Amygdala (tissue), 56 donors: Measurements from ENCODE around the gene SPHK2.
A peak's percentile ranks its signal among the peaks of the same experiment; 100 is the strongest.
"Not testable (repeated sequence)": the region's sequence is repeated elsewhere in the genome, so short reads cannot be mapped to it uniquely, and the experiment has no call there.

Source experiments
- DNase-seq, 56 donors: peaks; one replicate each; lab custom pipeline; 2025; lab: John Stamatoyannopoulos, UW

Gene SPHK2

DNA sequence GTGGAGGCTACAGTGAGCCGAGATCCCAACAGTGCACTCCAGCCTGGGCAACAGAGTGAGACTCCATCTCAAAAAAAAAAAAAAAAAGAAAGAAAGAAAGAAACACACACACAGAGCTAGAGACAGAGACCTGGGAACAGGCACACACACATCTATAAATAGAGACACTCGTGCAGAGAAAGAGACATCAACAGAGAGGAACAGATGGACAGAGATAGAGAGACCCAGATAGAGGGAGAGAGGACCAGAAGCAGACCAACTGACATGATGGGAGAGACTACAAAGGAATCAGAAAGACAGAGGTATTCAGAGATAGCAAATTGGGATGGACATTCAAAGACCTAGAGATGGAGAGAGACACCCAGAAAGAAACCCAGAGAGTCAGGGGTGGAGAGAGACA, 28.8 kb downstream of the SPHK2 start:
- DNase-seq: no peak

DNA sequence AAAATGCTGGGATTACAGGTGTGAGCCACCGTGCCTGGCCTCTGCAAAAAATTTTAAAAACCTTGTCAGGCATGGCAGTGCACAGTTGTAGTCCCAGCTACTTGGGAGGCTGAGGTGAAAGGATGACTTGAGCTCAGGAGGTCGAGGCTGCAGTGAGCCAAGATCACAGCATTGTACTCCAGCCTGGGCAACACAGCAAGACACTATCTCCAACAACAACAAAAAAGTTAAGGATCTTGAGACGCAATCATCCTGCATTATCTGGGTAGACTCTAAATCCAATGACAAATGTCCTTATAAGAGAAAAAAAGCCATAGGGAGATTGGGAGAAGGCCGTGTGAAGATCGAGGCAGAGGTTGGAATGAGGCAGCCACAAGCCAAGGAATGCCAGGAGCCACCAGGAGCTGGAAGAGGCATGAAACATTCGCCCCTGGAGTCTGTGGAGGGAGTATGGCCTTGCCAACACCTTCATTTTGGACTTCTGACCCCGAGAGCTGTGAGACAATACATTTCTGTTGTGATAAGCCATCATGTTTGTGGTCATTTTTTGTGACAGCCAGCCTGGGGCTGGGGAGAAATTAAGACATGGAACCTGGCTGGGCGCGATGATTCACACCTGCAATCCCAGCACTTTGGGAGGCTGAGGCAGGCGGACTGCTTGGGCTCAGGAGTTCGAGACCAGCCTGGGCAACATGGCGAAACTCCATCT, 31.8 kb downstream of the SPHK2 start:
- no peak for DNase-seq

DNA sequence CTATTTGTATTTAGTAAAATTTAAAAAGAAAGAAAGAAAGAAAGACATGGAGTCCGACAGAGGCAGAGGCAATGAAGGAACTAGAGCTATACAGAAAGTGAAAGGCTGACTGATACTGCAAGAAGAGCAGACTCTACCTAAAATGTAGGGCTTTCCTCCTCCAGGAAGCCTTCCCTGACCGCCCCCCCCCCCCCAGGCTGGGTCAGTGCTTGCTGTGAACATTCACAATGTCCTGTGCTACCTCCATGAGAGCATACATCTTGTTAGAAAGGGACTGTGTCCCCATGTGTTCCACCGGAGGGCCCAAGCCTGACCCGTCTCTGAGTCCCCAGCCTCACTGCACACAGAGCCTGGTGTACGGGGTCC, 32.4 kb downstream of the SPHK2 start:
- DNase-seq: no peak

DNA sequence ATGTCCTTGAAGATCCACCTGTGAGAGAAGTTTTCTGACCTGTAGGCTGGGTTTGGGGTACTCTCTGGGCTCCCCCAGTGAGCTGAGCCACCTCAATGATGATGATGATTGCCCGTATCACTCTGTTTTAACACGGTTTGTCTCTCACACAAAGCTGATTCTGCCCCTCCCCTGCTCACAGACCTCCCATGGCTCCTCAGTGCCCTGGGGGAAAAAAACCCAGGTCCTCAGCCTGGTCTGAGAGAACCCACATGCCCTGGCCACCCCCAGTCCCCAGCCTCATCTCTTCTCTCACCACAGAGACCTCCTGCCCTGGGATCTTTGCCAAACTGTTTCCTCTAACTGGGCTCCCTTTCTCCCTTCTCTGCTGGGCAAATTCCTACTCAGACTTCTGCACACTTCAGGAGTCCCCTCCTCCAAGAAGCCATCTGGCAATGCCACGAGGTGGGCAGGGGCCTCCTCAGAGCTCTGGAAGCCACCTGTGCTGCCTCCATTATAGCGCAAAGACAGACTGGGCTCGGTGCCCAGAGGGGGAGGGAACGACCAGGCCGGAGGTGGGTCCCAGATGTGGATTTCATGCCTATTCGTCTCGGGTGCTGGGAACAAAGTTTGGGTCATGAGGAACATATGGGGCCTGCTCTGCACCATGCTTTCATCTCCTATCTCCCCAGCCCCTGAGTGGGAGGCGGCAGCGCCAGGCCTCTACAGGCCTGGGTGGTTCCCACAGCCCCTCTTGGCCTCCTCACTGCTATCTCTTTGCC, 35.2 kb downstream of the SPHK2 start:
- no peak for DNase-seq

DNA sequence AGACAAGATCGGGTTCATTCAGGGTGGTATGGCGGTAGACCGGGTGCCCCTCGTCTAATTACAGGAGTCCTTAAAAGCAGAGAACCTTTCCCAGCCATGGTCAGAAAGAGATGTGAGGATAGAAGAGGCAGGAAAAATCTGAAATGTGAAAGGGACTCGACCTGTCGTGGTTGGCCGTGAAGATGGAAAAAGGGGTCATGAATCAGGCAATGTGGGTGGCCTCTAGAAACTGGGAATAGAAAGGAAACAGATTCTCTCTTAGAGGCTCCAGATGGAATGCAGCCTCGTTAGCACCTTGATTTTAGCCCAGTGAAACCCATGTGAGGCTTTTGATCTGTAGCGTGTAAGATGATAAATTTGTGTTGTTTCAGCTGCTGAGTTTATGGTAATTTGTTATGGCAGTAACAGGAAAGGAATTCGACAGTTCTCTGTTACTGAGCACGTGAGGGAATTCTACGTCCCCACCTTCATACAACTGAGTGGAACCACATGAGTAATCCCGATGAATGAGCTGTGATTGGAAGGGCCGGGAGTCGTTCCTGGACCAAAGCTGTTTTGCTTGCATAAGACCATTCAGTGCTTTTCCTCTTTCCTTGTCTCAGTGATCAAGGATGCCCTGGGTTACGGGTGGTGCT, 37.7 kb downstream of the SPHK2 start:
- DNase-seq: no peak

DNA sequence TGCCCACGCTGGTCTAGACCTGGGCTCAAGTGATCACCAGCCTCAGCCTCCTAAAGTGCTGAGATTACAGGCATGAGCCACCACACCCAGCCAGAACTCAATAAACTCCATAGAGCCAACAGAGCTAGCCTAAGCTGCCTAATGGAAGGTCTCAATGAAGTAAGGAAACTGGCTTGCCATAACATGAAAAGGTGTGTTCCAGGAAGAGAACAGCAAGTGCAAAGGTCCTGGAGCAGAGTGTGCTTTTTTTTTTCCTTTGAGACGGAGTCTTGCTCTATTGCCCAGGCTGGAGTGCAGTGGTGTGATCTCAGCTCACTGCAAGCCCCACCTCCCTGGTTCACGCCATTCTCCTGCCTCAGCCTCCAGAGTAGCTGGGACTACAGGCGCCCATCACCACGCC, 38.5 kb downstream of the SPHK2 start:
- DNase-seq: not testable (repeated sequence)

DNA sequence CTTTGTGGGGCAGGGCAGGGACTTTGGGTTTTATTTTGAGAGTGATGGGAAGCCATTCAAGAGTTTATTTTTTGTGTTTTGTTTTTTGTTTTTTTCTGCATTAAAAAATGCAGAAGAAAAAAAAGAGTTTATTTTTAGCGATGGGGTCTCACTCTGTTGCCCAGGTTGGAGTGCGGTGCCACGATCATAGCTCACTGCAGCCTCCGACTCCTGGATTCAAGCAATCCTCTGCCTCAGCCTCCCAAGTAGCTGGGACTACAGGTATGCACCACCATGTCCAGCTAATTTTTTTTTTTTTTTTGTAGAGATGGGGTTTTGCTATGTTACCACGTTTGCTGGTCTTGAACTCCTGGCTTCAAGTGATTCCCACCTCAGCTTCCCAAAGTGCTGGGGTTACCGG, 39.2 kb downstream of the SPHK2 start:
- DNase-seq: no peak

DNA sequence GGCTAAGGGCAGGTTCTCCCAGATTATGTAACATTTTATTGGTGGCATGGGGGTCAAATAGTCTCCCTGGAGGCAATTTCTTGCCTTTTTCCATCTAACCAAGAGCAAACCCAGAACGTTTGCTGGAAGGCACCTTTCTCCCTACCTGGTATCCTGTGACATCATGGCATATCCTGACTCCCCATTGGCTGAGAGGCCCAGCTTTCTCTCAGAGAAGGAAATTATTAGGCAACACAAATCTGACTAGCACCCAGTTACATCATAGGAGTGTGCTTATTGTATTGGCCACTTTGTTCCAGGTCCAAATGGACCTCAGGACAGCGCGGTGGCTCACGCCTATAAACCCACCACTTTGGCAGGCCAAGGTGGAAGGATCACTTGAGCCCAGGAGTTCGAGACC, 40.5 kb downstream of the SPHK2 start:
- DNase-seq: peak in 7 of 56 donors; percentile 7 to 22 (median 12)

DNA sequence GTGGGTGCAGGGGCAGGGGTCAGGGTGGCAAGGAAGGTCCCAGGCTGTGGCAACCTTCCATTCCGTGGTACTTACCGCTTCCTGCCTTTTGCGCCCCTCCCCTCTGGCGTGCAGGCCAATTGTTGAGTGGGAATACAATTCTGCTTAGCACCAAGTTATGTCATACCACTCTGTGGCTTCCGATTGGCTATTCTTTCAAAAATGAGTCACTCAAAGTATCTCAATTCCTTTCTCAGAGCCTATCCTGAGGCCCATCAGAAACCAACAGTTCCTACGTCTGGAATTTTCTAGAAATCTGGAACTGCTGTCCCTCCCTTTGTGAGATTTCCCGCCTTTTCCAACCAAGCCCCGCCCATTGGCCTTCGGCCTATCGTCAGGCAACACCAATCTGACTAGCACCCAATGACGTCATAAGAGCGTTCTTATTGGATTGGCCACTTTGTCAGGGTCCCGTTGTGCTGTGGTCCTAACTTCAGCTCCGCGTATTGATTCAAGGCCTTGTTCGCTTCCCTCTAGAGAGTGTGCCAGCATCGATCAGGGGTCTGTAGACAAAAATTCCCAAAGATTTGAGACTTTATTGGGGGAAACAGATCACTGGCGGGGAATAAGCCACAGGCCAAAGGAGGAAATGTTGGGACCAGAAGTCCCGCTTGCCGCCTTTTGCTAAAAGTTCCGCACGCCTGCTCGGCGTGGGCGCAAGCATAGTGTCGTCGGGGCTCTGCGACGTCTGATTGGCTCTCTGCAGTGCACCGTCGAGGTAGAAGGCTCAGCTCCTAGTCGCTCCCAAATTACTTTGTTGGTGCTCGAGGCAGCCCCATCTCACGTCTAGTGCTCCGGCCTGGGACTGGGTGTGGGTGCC, 41.8 kb downstream of the SPHK2 start:
- DNase-seq: peak in 50 of 56 donors; percentile 20 to 95 (median 64)

DNA sequence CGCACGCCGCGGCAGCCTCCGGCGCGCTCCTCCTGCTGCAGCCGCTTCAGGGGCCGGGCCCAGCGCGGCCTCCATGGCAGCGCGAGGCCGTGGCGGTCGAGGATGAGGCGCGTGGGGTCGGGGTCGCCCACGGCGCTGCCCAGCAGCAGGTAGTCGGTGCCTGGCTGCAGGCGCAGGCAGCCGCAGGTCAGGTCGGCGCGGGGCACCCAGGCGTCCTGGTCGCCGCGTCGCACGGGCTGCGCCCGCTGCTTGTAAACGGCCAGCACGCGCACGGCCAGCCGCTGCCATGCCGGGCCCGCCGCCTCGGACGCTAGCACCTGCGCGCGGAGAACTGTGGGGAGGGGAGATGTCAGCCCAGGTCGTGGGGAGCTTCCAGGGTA, 42.4 kb downstream of the SPHK2 start:
- no peak for DNase-seq

DNA sequence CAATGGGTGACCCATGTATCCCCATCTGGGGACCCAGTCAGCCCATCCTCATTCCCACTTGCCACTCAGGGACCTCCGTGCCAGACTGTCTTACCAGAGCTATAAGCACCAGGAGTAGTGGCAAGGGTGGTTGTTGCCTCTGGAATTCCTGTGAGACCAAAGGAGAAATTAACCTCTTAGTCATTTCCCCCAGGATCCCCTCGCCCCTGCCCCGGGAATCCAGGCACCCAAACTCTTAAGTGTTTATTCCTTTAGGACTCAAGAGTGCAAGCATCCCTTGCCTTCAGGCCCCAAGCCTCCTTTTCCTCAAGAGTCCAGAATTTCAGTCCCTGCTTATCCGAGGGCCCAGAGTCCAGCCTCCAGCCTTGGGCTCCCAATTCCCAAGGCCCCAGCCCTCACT, 44.4 kb downstream of the SPHK2 start:
- no peak for DNase-seq

DNA sequence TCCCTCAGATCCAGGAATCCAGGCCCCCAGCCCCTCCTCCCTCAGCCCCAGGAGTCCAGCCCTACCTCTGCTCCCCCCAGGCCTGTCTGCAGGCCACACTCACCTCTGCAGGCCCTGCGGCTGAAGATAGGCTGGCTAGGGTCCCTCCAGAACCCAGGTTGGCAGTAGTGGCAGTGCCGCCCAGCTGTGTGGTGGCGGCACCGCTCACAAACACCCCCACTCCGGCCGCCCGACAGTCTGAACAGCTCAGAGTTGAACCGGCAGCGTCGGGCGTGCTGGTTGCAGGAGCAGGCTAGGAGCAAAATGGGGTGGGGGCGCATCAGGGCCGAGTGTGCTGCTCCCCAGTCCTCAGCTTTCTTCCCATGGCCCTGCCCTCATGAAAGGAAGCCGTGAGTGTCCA, 45.2 kb downstream of the SPHK2 start:
- no peak for DNase-seq

DNA sequence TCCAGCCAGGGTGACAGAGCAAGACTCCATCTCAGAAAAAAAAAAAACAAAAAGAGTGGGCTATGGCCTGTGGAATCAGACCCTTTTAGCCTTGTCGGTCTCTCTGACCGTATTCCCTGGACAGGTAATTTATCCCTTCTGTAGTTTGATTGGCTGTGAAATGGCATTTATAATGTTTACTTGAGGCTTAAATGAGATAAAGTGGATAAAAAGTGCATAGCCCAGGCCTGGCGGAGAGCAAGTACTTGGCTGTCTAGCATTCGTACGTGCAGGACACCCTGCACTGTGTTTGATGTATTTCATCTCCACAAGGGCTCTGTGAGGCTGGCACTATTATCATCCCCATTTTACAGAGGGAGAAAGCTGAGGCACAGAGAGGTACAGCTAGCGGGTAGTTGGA, 46.5 kb downstream of the SPHK2 start:
- no peak for DNase-seq

DNA sequence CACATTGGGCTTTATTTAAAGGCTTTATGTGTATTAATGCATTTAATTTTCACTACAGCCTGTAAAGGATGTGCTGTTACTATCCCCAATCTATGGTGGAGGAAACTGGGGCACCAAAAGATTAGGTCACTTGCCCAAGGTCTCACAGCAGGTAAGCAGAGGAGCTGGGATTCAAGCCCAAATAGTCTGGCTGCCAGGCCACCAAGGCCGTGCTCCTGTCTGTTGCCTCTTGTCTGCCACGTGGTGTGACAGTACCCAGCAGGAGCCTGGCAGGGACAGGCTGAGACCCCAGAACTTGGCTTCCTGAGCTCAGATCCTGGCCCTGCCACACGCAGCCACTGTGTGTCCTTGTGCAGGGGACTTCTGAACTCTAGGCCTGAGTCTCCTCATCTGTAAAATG, 49.0 kb downstream of the SPHK2 start:
- no peak for DNase-seq

DNA sequence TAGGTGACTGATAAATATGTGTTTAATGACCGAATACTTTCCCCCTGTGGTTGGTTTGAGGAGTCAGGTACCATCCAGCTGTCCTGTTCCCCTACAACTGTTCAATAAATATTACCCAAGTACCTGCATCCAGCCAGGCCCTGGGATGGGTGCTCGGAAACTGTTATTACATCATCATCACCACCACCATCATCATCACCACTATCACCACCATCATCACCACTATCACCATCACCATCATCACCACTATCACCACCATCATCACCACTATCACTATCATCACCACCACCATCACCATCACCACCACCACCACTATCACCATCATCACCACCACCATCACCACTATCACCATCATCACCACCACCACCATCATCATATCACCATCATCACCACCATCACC, 49.5 kb downstream of the SPHK2 start:
- no peak for DNase-seq

DNA sequence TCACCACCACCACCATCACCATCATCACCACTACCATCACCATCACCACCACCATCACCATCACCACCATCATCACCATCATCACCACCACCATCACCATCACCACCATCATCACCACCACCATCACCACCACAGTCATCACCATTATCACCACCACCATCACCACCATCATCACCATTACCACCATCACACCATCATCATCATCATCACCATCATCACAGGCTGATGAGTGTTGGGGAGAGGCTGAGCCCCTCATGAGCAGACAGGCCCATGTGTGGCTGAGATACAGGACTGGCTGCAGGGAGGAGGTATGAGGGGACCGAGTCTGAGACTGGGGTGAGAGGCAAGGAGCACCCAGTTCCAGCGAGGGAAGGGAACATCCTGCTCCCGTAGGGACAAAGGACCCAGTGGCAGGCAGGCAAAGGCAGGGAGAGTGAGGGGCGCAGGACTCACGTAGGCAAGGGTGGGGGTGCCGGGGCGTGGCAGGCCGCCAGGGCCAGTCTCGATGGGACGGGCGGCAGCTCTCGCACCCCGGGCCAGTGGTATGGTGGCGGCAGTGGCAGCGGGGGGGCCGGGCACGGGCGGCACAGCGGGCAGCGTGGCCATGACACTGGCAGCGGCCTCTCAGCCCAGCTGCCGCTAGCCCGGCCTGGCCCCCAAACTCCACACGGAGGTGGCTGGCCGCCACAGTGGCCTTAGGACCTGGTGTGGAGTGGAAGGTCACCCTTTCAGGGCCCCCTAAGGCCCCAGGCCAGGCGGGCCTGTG, 50.8 kb downstream of the SPHK2 start:
- no peak for DNase-seq

DNA sequence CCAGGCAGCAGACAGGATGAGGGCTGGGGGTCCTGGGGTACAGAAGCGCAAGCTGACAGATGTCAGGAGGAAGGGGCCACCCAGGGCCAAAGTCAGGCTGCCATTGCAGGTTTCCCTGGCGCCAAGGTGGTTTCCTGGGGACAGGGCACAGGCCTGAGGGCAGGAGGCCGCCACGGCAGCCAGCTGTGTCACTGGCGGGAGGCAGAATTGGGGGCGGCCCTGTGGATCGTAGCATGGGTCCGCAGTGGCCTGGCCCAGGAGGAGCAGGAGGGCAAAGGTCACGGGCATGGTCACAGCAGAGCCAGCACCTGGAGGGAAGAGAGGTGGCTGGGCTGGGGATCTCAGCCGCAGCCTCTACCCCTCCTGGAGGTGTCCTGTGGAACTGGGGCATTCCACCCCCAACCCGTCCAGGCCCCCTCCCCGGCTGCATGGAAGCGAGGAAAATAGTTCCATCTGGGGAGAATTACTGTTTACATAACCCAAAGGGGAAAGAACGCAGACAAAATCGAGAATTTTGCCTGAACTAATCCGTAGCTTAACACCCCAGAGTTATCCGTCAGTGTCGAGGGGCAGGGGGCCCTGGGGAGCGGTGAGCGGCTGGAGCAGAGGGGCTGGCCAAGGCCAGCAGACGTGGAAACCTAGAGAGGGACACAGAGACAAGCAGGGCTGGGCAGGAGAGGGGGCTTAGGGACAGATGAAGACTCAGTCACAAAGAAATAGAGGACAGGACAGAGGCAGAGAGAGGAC, 51.6 kb downstream of the SPHK2 start:
- DNase-seq: no peak

DNA sequence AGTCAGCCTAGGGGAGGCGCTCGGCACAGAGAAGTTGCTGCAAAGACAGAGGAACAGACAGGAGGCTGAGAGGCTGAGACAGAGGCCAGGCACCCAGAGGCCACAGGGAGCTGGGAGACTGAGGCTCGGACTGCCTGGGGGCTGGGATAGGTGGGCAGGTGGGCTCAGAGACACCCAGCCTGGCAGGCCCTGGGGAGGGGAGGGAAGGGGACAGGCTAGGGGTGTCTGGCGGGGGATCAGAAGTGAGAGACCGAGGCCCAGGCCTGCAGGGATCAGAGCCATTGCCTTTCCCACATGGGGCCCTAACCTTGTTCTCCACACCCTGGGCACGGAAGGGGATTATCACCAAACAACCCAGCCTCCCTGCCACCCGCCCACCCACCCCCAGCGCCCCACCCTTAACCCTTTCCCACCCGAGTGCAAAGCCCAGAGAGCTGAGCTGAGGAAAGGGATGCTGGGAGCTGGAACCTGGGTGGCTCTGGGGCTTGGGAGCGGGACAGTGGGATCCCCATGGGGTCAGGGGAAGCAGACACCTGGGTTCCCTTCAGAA, 52.2 kb downstream of the SPHK2 start:
- DNase-seq: no peak

DNA sequence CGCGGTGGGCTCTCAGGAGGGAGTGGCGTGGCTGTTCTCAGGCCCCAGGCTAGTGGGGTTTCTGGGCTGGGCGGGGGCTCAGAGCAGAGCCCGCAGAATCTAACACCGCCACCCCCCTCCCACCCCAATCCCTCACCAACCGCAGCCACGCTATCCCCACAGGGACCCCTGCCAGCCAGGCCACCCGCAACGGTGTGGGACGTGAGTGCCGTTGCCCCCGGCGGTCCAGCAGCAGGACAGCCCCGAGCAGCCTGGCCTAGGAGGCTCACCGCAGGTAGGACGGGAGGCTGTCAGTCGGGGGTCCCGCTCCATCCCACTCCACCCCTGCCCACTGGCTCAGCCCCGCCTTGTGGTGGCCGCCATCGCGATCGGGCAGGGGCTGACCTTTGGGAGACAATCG, 53.7 kb downstream of the SPHK2 start, which contains the start of gene NTN5:
Gene NTN5 (minus strand): TSS at position 24 of the 400 bp plus-strand sequence. CDS start 2,031 bp downstream, outside the sequence.
- no peak for DNase-seq
